GM12891 (cell line): ENCODE results near the gene TUT1.

Experiments
- PAX5 ChIP-seq: IDR thresholded peaks from 2 replicates; pipeline ENCODE4 v1.6.1; 2011; ENCODE audit warnings: low read length, moderate library complexity, mild to moderate bottlenecking; ENCODE audit not compliant: insufficient read depth, severe bottlenecking
- POLR2A ChIP-seq: IDR thresholded peaks from 2 replicates; pipeline ENCODE4 v1.6.1; 2011; ENCODE audit warnings: low read depth, low read length, control low read depth
- POLR2AphosphoS5 ChIP-seq: IDR thresholded peaks from 2 replicates; pipeline ENCODE4 v1.6.1; 2011; ENCODE audit warnings: low read depth, low read length, control low read depth
- POU2F2 ChIP-seq: IDR thresholded peaks from 2 replicates; pipeline ENCODE4 v1.6.1; 2011; ENCODE audit warnings: low read depth, mild to moderate bottlenecking, control low read depth, low read length, moderate library complexity
- SPI1 ChIP-seq: IDR thresholded peaks from 2 replicates; pipeline ENCODE4 v1.6.1; 2011; ENCODE audit warnings: low read depth, low read length, control low read depth
- TAF1 ChIP-seq: IDR thresholded peaks from 2 replicates; pipeline ENCODE4 v1.6.1; 2011; ENCODE audit warnings: low read depth, low read length, control low read depth

DNA sequence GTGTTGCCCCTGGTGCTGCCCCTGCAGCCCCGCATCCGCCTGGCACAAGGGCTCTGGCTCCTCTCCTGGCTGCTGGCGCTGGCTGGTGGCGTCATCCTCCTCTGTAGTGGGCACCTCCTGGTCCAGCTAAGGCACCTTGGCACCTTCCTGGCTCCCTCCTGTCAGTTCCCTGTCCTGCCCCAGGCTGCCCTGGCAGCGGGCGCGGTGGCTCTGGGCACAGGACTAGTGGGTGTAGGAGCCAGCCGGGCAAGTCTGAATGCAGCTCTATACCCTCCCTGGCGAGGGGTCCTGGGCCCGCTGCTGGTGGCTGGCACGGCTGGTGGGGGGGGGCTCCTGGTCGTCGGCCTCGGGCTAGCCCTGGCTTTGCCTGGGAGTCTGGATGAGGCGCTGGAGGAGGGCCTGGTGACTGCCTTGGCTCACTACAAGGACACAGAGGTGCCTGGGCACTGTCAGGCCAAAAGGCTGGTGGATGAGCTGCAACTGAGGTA is 22.0 kb upstream of the TUT1 start:
- TF ChIP-seq POLR2A: no peak
- TF ChIP-seq TAF1: no peak
- TF ChIP-seq POLR2AphosphoS5: 0 out of 2 replicates have a peak, but pooled peaks have one; percentile 34
- TF ChIP-seq SPI1: no peak
- no peak for TF ChIP-seq POU2F2
- no peak for TF ChIP-seq PAX5
